Upper lobe of left lung (tissue), 6 donors: Measurements from ENCODE around the gene CLASP1. TPM values are rescaled to one million over a fixed set of nuclear protein-coding genes. Genes with fewer than 3 reads are reported as not detected.
"Not testable (repeated sequence)": the region's sequence is repeated elsewhere in the genome, so short reads cannot be mapped to it uniquely, and the experiment has no call there.

Experiments
- ATAC-seq, 2 donors: fragments of 200-7000 bp; cut with Tn5 transposase; one replicate each; pipeline ENCODE4 v1.9.1; 2022; ENCODE audit warnings: mild to moderate bottlenecking in 2 of 2, moderate library complexity in 2 of 2; ENCODE audit not compliant: low FRiP score in 2 of 2
- DNase-seq, 2 donors: peaks; one replicate each; pipeline ENCODE4 v3.0.0-alpha.2; 2019 to 2020
- H3K27ac ChIP-seq, 4 donors: fragments of 200-600 bp; sonication (generic); one replicate each; pipeline ENCODE4 v1.5.1; 2016 to 2019
- H3K27me3 ChIP-seq, 4 donors: fragments of 200-600 bp; sonication (generic); one replicate each; pipeline ENCODE4 v1.5.1; 2017 to 2019
- H3K36me3 ChIP-seq, 4 donors: fragments of 200-600 bp; sonication (generic); one replicate each; pipeline ENCODE4 v1.5.1; 2016 to 2019
- H3K4me1 ChIP-seq, 4 donors: fragments of 200-600 bp; sonication (generic); one replicate each; pipeline ENCODE4 v1.5.1; 2018 to 2019
- H3K4me3 ChIP-seq, 4 donors: fragments of 200-600 bp; sonication (generic); one replicate each; pipeline ENCODE4 v1.5.1; 2017 to 2019; ENCODE audit warnings: mild to moderate bottlenecking in 2 of 4, moderate library complexity in 1 of 4
- H3K9me3 ChIP-seq, 4 donors: fragments of 200-600 bp; sonication (generic); one replicate each; pipeline ENCODE4 v1.5.1; 2018 to 2019
- CTCF ChIP-seq, 6 experiments: fragments of 450-650 bp in 4 of 6; fragments of 200-600 bp in 2 of 6; sonication (generic) in 2 of 6; IDR thresholded peaks; one replicate each; pipeline ENCODE4 v1.5.1; 2016 to 2019; ENCODE audit warnings: antibody characterized with exemption in 6 of 6
- EP300 ChIP-seq, 4 donors: sonication (generic); formaldehyde crosslinking; IDR thresholded peaks; one replicate each; pipeline ENCODE4 v1.5.1; 2017; ENCODE audit warnings: antibody characterized with exemption in 4 of 4, control low read depth in 2 of 4
- POLR2A ChIP-seq, 4 donors: fragments of 450-650 bp; IDR thresholded peaks; one replicate each; pipeline ENCODE4 v1.5.1; 2016 to 2017; ENCODE audit warnings: antibody characterized with exemption in 4 of 4, mild to moderate bottlenecking in 2 of 4
- POLR2AphosphoS5 ChIP-seq, 2 donors: sonication (generic); formaldehyde crosslinking; IDR thresholded peaks; one replicate each; pipeline ENCODE4 v1.5.1; 2017; ENCODE audit warnings: antibody characterized with exemption in 2 of 2
- WGBS, 2 donors: methylation state at CpG; one replicate each; pipeline ENCODE4 v1.1.5; 2017 to 2018; 5-methylcytosine and 5-hydroxymethylcytosine counted together
- total RNA-seq, 6 donors: library from RNA; depleted of rRNA in 4 of 6; stranded (reverse); fragments of >200 nt in 4 of 6; gene quantifications; one replicate each; pipeline versions ENCODE4 v1.1.0 to v1.2.1, GENCODE V29; 2016 to 2021
- donor health status: DM: no; HTN: no; CAD: no; lungs with moderate emphysema.
- donor health status: DM: no; HTN: yes; CAD: no; lungs with severe emphysema.

The CLASP1 gene
- total RNA-seq, 6 donors from 2014 or later = 36.3 to 95.3 (median 46.8) TPM

GRCh38 chr2:121334581-121335293 is 314.5 kb downstream of the CLASP1 start:
- H3K4me3 ChIP-seq = no peak overlapping the region
- peaks cover 0 to 15% (median 10%) of the 10 kb centered on the region in 4 donors for H3K4me1 ChIP-seq
- no peaks in the 10 kb centered on the region for H3K27me3 ChIP-seq
- peaks cover 0 to 18% (median 13%) of the 10 kb centered on the region in 4 donors for H3K36me3 ChIP-seq
- H3K9me3 ChIP-seq = no peaks in the 10 kb centered on the region
- TF ChIP-seq EP300 (IDR thresholded peaks at IDR 0.05) (no peak), POLR2A (IDR thresholded peaks at IDR 0.05) (no peak), CTCF (IDR thresholded peaks at IDR 0.05) (no peak), POLR2AphosphoS5 (IDR thresholded peaks at IDR 0.05) (no peak)
- ATAC-seq = no peak
- DNase-seq = peak; percentile 20 to 56
- H3K27ac ChIP-seq = no peak overlapping the region
- WGBS, 2 donors = 87 to 91% methylated on average over 12 to 14 of the region's 14 CpGs

DNA sequence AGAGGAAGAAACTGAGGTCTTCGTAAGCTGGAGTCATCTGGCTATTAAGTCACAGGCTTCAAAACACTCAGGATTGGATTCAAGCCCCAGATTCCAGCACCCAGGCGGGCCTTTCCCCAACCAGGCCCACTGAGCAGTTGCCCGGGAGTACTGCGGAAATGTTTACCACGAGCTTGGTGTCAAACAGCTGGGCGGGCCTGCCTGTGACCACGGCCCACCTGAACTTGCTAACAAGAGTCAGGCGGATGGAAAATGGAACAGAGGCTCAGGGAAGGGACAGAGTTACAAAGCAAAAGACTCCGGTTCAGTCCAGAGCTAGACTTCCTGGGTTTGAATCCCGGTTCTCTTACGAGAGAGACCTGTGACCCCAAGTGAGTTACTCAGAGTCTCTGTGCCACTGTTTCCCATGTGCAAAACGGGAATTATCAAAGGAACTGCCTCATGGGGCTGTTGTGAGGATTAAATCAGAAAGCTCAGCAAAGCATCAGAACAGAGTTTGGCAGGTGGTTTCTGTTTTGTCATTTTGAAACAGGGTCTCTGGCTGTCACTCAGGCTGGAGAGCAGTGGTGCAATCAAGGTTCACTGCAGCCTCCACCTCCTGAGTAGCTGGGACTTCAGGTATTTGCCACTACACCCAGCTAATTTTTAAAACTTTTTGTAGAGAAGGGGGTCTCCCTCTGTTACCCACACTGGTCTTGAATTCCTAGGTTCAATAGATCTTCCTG is 315.3 kb downstream of the CLASP1 start:
- ATAC-seq (no peak), DNase-seq (peak; percentile 20 to 31)
- no peak overlapping the region for H3K4me3 ChIP-seq
- peaks cover 0 to 15% (median 10%) of the 10 kb centered on the region in 4 donors for H3K4me1 ChIP-seq
- H3K27ac ChIP-seq = no peak overlapping the region
- peaks cover 0 to 12% (median 8%) of the 10 kb centered on the region in 4 donors for H3K36me3 ChIP-seq
- no peaks in the 10 kb centered on the region for H3K27me3 ChIP-seq
- 72 to 73% methylated on average over 12 of the region's 12 CpGs for WGBS, 2 donors
- TF ChIP-seq EP300 (IDR thresholded peaks at IDR 0.05) (no peak), POLR2AphosphoS5 (IDR thresholded peaks at IDR 0.05) (no peak), CTCF (IDR thresholded peaks at IDR 0.05) (no peak), POLR2A (IDR thresholded peaks at IDR 0.05) (no peak)
- H3K9me3 ChIP-seq = no peaks in the 10 kb centered on the region

- H3K4me1 ChIP-seq = peaks cover 0 to 15% (median 10%) of the 10 kb centered on the region in 4 donors
- 83 to 87% methylated on average over 17 of the region's 17 CpGs for WGBS, 2 donors
- peak; percentile 15 to 37 for DNase-seq
- no peak for ATAC-seq
- no peak overlapping the region for H3K4me3 ChIP-seq
- H3K27ac ChIP-seq = no peak overlapping the region
- TF ChIP-seq CTCF (IDR thresholded peaks at IDR 0.05) (no peak), POLR2AphosphoS5 (IDR thresholded peaks at IDR 0.05) (no peak), POLR2A (IDR thresholded peaks at IDR 0.05) (no peak), EP300 (IDR thresholded peaks at IDR 0.05) (no peak)
- H3K27me3 ChIP-seq = no peaks in the 10 kb centered on the region
- H3K9me3 ChIP-seq = no peaks in the 10 kb centered on the region
- H3K36me3 ChIP-seq = peaks cover 0 to 6% (median 2%) of the 10 kb centered on the region in 4 donors
These were observed 316.0 kb downstream of the CLASP1 start for GRCh38 chr2:121333231-121333630.

DNA sequence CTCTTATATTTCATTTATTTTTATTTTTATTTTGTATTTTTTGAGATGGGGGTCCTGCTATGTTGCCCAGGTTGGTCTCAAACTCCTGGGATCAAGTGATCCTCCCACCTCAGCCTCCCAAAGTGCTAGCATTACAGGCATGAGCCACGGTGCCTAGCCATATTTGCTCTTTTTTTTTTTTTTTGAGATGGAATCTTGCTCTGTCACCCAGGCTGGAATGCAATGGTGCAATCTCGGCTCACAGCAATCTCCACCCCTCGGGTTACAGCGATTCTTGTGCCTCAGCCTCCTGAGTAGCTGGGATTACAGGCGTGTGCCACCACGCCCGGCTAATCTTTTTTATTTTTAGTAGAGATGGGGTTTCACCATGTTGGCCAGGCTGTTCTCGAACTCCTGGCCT is 317.9 kb downstream of the CLASP1 start:
- H3K27me3 ChIP-seq, H3K9me3 ChIP-seq, H3K27ac ChIP-seq, H3K4me3 ChIP-seq, H3K4me1 ChIP-seq, H3K36me3 ChIP-seq, ATAC-seq: not testable (repeated sequence)
- peak in 1 of 2 donors; percentile 5 for DNase-seq
- WGBS, 2 donors = 87 to 90% methylated on average over 8 of the region's 8 CpGs

DNA sequence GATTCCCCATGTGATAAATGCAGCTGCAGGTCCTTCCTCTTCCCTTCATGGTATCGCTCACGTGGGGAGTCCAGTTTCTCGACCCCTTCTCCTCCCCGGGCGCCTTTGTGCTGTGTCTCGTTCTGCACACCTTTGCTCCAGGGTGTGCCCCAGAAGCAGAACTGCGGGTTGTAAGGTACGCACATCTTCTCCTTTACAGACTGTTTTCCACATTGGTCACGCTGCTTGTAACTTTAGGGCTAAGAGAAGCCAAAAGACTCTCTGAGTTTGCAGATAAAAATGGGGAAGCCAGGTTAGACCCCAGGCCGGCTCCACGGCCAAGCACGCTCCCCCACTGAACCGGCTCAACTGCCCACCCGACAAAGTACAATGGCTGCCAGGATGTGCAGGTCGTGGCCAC is 318.3 kb downstream of the CLASP1 start:
- H3K27ac ChIP-seq = no peak overlapping the region
- no peaks in the 10 kb centered on the region for H3K27me3 ChIP-seq
- H3K9me3 ChIP-seq = no peaks in the 10 kb centered on the region
- no peak for ATAC-seq
- H3K4me1 ChIP-seq = peaks cover 0 to 4% (median 2%) of the 10 kb centered on the region in 4 donors
- no peaks in the 10 kb centered on the region for H3K36me3 ChIP-seq
- H3K4me3 ChIP-seq = no peak overlapping the region
- peak; percentile 8 to 27 for DNase-seq
- TF ChIP-seq POLR2AphosphoS5 (IDR thresholded peaks at IDR 0.05) = no peak
- no peak for TF ChIP-seq POLR2A (IDR thresholded peaks at IDR 0.05)
- TF ChIP-seq EP300 (IDR thresholded peaks at IDR 0.05) = no peak
- no peak for TF ChIP-seq CTCF (IDR thresholded peaks at IDR 0.05)
- WGBS, 2 donors = 94 to 95% methylated on average over 15 of the region's 15 CpGs
